Smooth muscle cell (in vitro differentiated cells): ENCODE data around the gene RRP1B. TPM values are rescaled to one million over a fixed set of nuclear protein-coding genes. Genes with fewer than 3 reads are reported as not detected.

Experiments
- DNase-seq: peaks from one replicate; lab custom pipeline; 2025; ENCODE audit not compliant: unreplicated experiment; lab: John Stamatoyannopoulos, UW
- H2AFZ ChIP-seq: fragments of 200-600 bp; sonication (generic); 2 replicates; pipeline ENCODE4 v1.6.0; 2016; ENCODE audit warnings: antibody characterized with exemption, low read depth, mild to moderate bottlenecking
- H3F3A ChIP-seq: fragments of 200-600 bp; sonication (generic); 2 replicates; pipeline ENCODE4 v1.6.0; 2017; ENCODE audit warnings: antibody characterized with exemption, low read depth
- H3K27ac ChIP-seq: fragments of 200-600 bp; sonication (generic); 2 replicates; pipeline ENCODE4 v1.5.1; 2016; ENCODE audit warnings: low read depth, mild to moderate bottlenecking
- H3K27me3 ChIP-seq: fragments of 200-600 bp; sonication (generic); 2 replicates; pipeline ENCODE4 v1.6.1; 2016; ENCODE audit warnings: low read depth, mild to moderate bottlenecking
- H3K36me3 ChIP-seq: fragments of 200-600 bp; sonication (generic); 2 replicates; pipeline ENCODE4 v1.5.1; 2016; ENCODE audit warnings: low read depth
- H3K4me1 ChIP-seq: fragments of 200-600 bp; sonication (generic); 2 replicates; pipeline ENCODE4 v1.5.1; 2016; ENCODE audit warnings: low read depth
- H3K4me2 ChIP-seq: fragments of 200-600 bp; sonication (generic); 2 replicates; pipeline ENCODE4 v1.6.0; 2016; ENCODE audit warnings: mild to moderate bottlenecking
- H3K4me3 ChIP-seq: fragments of 200-600 bp; sonication (generic); 2 replicates; pipeline ENCODE4 v1.5.1; 2016; ENCODE audit warnings: mild to moderate bottlenecking
- H3K79me2 ChIP-seq: fragments of 200-600 bp; sonication (generic); 2 replicates; pipeline ENCODE4 v1.6.0; 2016; ENCODE audit warnings: low read depth, mild to moderate bottlenecking
- H3K9ac ChIP-seq: fragments of 200-600 bp; sonication (generic); 2 replicates; pipeline ENCODE4 v1.6.0; 2016; ENCODE audit warnings: low read depth
- H3K9me3 ChIP-seq: fragments of 200-600 bp; sonication (generic); replicated peaks from 2 replicates; pipeline ENCODE4 v1.5.1; 2016; ENCODE audit warnings: low read depth
- H4K20me1 ChIP-seq: fragments of 200-600 bp; sonication (generic); 2 replicates; pipeline ENCODE4 v1.6.0; 2016; ENCODE audit warnings: low read depth
- CTCF ChIP-seq: fragments of 200-600 bp; sonication (generic); IDR thresholded peaks from 2 replicates; pipeline ENCODE4 v1.5.1; 2017; ENCODE audit warnings: borderline replicate concordance, mild to moderate bottlenecking, antibody characterized with exemption; ENCODE audit not compliant: insufficient read depth, poor library complexity, severe bottlenecking
- WGBS: methylation state at CpG from one replicate; pipeline ENCODE4 v1.1.7; 2016; ENCODE audit warnings: low lambda C conversion rate; 5-methylcytosine and 5-hydroxymethylcytosine counted together
- polyA plus RNA-seq: library from polyadenylated mRNA; unstranded; fragments of >200 nt; fragmentation: Nextera tagmentation; extraction: Ambion mirVana; gene quantifications from 2 replicates; pipeline ENCODE4 v1.2.1, GENCODE V29; 2016
- total RNA-seq: library from RNA; depleted of rRNA; stranded (reverse); fragments of >200 nt; gene quantifications from 2 replicates; pipeline ENCODE4 v1.2.3, GENCODE V29; 2014

Gene RRP1B
- total and polyA plus RNA-seq, 2 experiments from 2014 or later: 10.6 to 19.3 TPM

DNA sequence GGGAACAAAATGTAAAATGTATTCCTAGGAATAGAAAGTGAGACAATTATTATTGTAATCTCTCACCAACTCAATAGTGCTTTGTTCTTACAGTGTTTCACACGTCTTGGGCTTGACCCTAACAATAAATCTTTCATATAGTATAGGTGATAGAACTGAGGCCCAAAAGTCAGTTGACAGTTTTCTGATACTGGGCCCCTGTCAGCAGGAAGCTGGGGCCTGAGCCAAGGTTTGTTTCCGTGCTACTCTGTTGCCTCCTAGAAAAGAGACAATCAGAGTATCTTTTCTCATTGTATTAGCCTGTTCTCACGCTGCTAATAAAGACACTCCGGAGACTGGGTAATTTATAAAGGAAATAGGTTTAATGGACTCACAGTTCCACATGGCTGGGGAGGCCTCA, 5.0 kb downstream of the RRP1B start:
- Histone ChIP-seq H3K9me3 (no peaks in the 10 kb centered on the region), H3K79me2 (peaks cover 93% of the 10 kb centered on the region), H4K20me1 (peaks cover 21% of the 10 kb centered on the region), H3K9ac (no peak overlapping the region), H3K4me1 (peaks cover 10% of the 10 kb centered on the region), H3K27me3 (no peaks in the 10 kb centered on the region), H3K4me3 (no peak overlapping the region), H3K4me2 (no peak overlapping the region), H3K27ac (no peak overlapping the region), H2AFZ (no peak overlapping the region), H3F3A (no peaks in the 10 kb centered on the region), H3K36me3 (peaks cover 3% of the 10 kb centered on the region)
- no peak for TF ChIP-seq CTCF
- WGBS: 95% methylated on average over 4 of the region's 4 CpGs
- DNase-seq: no peak

- peaks cover 23% of the 10 kb centered on the region for H4K20me1 ChIP-seq
Observed at GRCh38 chr21:43665879-43666278, 6.5 kb downstream of the RRP1B start.

DNA sequence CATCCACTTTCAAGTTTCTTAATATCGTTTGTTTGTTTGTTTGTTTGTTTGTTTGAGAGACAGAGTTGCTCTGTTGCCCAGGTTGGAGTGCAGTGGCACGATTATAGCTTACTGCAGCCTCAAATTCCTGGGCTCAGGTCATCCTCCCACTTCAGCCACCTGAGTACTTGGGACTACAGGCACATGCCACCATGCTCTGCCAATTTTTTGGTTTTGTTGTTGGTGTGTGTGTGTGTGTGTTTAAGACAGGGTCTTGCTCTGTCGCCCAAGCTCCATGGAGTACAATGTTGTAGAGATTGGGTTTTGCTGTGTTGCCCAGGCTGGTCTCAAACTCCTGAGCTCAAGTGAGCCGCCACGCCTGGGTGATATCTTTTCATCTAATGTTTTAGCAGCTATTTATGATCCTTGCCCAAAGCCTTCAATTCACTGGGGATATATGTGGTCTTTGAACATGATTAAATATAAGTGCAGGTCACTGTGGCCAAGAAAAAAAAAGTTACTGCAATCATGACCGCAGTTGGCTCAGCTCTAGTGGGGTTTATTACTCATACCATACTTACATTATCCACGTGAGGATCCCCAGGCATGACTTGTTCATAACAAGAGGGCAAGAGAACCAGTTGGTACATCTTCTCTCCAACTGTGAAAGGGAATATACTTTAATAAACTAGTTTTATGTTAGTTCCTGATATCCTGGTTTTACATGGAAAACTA, 8.0 kb downstream of the RRP1B start:
- Histone ChIP-seq H3K36me3 (peaks cover 3% of the 10 kb centered on the region), H3K9ac (no peak overlapping the region), H3K4me1 (no peaks in the 10 kb centered on the region), H3F3A (no peaks in the 10 kb centered on the region), H3K4me3 (no peak overlapping the region), H4K20me1 (peaks cover 23% of the 10 kb centered on the region), H2AFZ (no peak overlapping the region), H3K9me3 (no peaks in the 10 kb centered on the region), H3K79me2 (peaks cover 65% of the 10 kb centered on the region), H3K4me2 (no peak overlapping the region), H3K27ac (no peak overlapping the region), H3K27me3 (no peaks in the 10 kb centered on the region)
- no peak for DNase-seq
- no peak for TF ChIP-seq CTCF
- WGBS: 85% methylated on average over 7 of the region's 7 CpGs

More at GRCh38 chr21:43665879-43666278, 6.5 kb downstream of the RRP1B start:
- Histone ChIP-seq H3K27me3 (no peaks in the 10 kb centered on the region), H3K27ac (no peak overlapping the region), H3K79me2 (peaks cover 80% of the 10 kb centered on the region), H2AFZ (no peak overlapping the region), H3K4me2 (no peak overlapping the region), H3K4me3 (no peak overlapping the region), H3F3A (no peaks in the 10 kb centered on the region), H3K9me3 (no peaks in the 10 kb centered on the region), H3K36me3 (peaks cover 3% of the 10 kb centered on the region), H3K9ac (no peak overlapping the region), H3K4me1 (peaks cover 3% of the 10 kb centered on the region)
- 94% methylated on average over 4 of the region's 4 CpGs for WGBS
- no peak for DNase-seq
- no peak for TF ChIP-seq CTCF
